Neutrophil (primary cell): ENCODE results near the gene SLC7A6OS.

Experiments
- H3K27ac ChIP-seq: fragments of 200-600 bp; sonication (generic); 2 replicates; pipeline ENCODE4 v1.5.1; 2016; ENCODE audit warnings: mild to moderate bottlenecking, moderate library complexity
- H3K27me3 ChIP-seq: fragments of 200-600 bp; sonication (generic); 2 replicates; pipeline ENCODE4 v1.6.0; 2016; ENCODE audit warnings: mild to moderate bottlenecking
- H3K36me3 ChIP-seq: fragments of 200-600 bp; sonication (generic); 2 replicates; pipeline ENCODE4 v1.5.1; 2017
- H3K4me1 ChIP-seq, 2 experiments: fragments of 200-600 bp in 1 of 2; sonication (generic) in 1 of 2; 1 replicate in 1 of 2; 2 replicates in 1 of 2; pipeline versions ENCODE4 v1.5.1 to v1.6.1; 2013 to 2016; ENCODE audit warnings: low read depth in 1 of 2, low read length in 1 of 2, mild to moderate bottlenecking in 1 of 2, moderate library complexity in 1 of 2; ENCODE audit not compliant: control insufficient read depth in 1 of 2, insufficient read depth in 1 of 2
- H3K4me3 ChIP-seq, 2 experiments: fragments of 200-600 bp in 1 of 2; sonication (generic) in 1 of 2; 1 replicate in 1 of 2; 2 replicates in 1 of 2; pipeline ENCODE4 v1.5.1; 2013 to 2016; ENCODE audit warnings: low read depth in 1 of 2, low read length in 1 of 2, mild to moderate bottlenecking in 1 of 2, moderate library complexity in 1 of 2
- H3K9me3 ChIP-seq: fragments of 200-600 bp; sonication (generic); 2 replicates; pipeline ENCODE4 v1.5.1; 2016
- TF ChIP-seq, protein P1 (sequence below): fragments of 200-600 bp; sonication (generic); IDR thresholded peaks from 2 replicates; pipeline ENCODE4 v1.5.1; 2016; ENCODE audit warnings: antibody characterized with exemption

SLC7A6OS gene

DNA sequence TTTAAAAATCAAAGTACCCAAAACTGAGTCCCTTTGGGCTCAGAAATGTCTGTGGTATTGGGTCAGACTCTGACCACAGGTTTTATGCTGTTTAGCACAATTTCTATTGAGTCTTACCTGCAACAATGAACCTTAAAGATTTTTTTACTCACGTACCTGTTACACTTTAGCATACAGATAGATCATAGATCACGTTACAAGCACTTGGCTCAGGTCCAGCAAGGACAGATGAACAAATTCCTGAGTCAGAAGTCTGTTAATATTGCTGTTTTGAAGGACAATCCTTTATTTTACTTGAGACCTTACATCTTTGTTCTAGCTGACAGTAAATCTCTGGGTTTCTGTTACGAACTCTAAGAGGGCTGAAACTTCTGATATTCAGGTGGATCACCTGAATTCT is 12.8 kb downstream of the SLC7A6OS start:
- Histone ChIP-seq H3K4me3 (no peak overlapping the region), H3K36me3 (peaks cover 95% of the 10 kb centered on the region), H3K9me3 (no peaks in the 10 kb centered on the region), H3K4me1 (peaks cover 6 to 11% of the 10 kb centered on the region in 2 experiments), H3K27ac (no peak overlapping the region), H3K27me3 (no peaks in the 10 kb centered on the region)
- TF ChIP-seq, protein P1, sequence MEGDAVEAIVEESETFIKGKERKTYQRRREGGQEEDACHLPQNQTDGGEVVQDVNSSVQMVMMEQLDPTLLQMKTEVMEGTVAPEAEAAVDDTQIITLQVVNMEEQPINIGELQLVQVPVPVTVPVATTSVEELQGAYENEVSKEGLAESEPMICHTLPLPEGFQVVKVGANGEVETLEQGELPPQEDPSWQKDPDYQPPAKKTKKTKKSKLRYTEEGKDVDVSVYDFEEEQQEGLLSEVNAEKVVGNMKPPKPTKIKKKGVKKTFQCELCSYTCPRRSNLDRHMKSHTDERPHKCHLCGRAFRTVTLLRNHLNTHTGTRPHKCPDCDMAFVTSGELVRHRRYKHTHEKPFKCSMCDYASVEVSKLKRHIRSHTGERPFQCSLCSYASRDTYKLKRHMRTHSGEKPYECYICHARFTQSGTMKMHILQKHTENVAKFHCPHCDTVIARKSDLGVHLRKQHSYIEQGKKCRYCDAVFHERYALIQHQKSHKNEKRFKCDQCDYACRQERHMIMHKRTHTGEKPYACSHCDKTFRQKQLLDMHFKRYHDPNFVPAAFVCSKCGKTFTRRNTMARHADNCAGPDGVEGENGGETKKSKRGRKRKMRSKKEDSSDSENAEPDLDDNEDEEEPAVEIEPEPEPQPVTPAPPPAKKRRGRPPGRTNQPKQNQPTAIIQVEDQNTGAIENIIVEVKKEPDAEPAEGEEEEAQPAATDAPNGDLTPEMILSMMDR: no peak

DNA sequence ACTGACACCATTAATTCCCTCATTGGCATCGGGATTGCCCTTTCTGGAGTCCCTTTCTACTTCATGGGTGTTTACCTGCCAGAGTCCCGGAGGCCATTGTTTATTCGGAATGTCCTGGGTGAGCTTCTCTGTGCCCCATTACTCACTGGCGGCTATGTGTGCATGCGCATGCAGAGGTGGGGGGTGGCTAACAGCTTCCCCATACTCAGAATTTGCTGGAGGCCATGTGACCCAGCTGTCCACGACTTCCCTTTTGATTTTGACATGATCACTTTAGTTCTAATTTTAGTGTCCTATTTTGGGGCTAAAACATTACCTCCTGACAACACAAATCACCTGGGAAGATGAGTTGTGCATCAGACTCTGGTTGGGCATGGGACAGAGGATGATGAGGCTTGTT is 14.1 kb downstream of the SLC7A6OS start:
- Histone ChIP-seq H3K36me3 (peaks cover 88% of the 10 kb centered on the region), H3K4me3 (no peak overlapping the region), H3K27me3 (no peaks in the 10 kb centered on the region), H3K4me1 (peaks cover 6 to 11% of the 10 kb centered on the region in 2 experiments), H3K27ac (peak overlapping the region; percentile 23), H3K9me3 (no peaks in the 10 kb centered on the region)
- TF ChIP-seq, protein P1: no peak

GRCh38 chr16:68296291-68296690 is 14.5 kb downstream of the SLC7A6OS start:
- H3K27me3 ChIP-seq: no peaks in the 10 kb centered on the region
- no peaks in the 10 kb centered on the region for H3K9me3 ChIP-seq
- peaks cover 88% of the 10 kb centered on the region for H3K36me3 ChIP-seq
- TF ChIP-seq, protein P1: no peak
- H3K27ac ChIP-seq: no peak overlapping the region
- H3K4me1 ChIP-seq: peaks cover 6 to 11% of the 10 kb centered on the region in 2 experiments
- H3K4me3 ChIP-seq: no peak overlapping the region

GRCh38 chr16:68292425-68292824 is 18.3 kb downstream of the SLC7A6OS start:
- Histone ChIP-seq H3K4me3 (no peak overlapping the region), H3K9me3 (no peaks in the 10 kb centered on the region), H3K36me3 (peaks cover 51% of the 10 kb centered on the region), H3K27ac (no peak overlapping the region), H3K27me3 (no peaks in the 10 kb centered on the region), H3K4me1 (peaks cover 13 to 24% of the 10 kb centered on the region in 2 experiments)
- TF ChIP-seq, protein P1: no peak

DNA sequence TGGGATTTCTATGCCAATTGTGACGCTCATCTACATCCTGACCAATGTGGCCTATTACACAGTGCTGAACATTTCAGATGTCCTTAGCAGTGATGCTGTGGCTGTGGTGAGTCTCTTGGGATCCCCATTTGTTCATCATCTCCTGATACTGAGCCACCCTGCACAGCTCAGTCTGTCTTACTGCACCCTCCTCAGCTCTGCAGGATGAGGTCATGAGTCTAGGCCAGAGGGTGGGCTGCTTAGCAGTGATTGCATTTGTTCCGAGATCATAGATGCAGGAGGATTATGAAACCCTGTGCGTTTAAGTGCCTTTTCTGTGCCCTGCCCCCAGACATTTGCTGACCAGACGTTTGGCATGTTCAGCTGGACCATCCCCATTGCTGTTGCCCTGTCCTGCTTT is 19.5 kb downstream of the SLC7A6OS start:
- no peak overlapping the region for H3K4me3 ChIP-seq
- no peak overlapping the region for H3K27ac ChIP-seq
- H3K36me3 ChIP-seq: peaks cover 39% of the 10 kb centered on the region
- no peaks in the 10 kb centered on the region for H3K9me3 ChIP-seq
- H3K27me3 ChIP-seq: no peaks in the 10 kb centered on the region
- TF ChIP-seq, protein P1: no peak
- H3K4me1 ChIP-seq: peaks cover 25 to 31% of the 10 kb centered on the region in 2 experiments

GRCh38 chr16:68290450-68290849 is 20.3 kb downstream of the SLC7A6OS start:
- TF ChIP-seq, protein P1: no peak
- no peak overlapping the region for H3K27ac ChIP-seq
- peaks cover 32 to 39% of the 10 kb centered on the region in 2 experiments for H3K4me1 ChIP-seq
- H3K4me3 ChIP-seq: no peak overlapping the region
- H3K9me3 ChIP-seq: no peaks in the 10 kb centered on the region
- H3K36me3 ChIP-seq: peaks cover 31% of the 10 kb centered on the region
- no peaks in the 10 kb centered on the region for H3K27me3 ChIP-seq
